HFFc6 (cell line): ENCODE measurements around the gene EPS15. TPM values are rescaled to one million over a fixed set of nuclear protein-coding genes. Genes with fewer than 3 reads are reported as not detected.

Experiments
- DNase-seq: peaks from one replicate; pipeline ENCODE4 v3.0.0-alpha.2; 2018
- H3K27ac Mint-ChIP-seq: 2 replicates; pipeline ENCODE4 v1.8.0; 2020; ENCODE audit warnings: mild to moderate bottlenecking, mixed read lengths
- H3K27me3 Mint-ChIP-seq: 2 replicates; pipeline ENCODE4 v1.8.0; 2021; ENCODE audit warnings: mild to moderate bottlenecking, moderate library complexity, mixed read lengths; ENCODE audit not compliant: insufficient read depth
- H3K36me3 Mint-ChIP-seq: 2 replicates; pipeline ENCODE4 v1.8.0; 2021; ENCODE audit warnings: low read depth, mixed read lengths
- H3K4me1 Mint-ChIP-seq: 2 replicates; pipeline ENCODE4 v1.8.0; 2020; ENCODE audit warnings: low read depth, mixed read lengths
- H3K4me3 Mint-ChIP-seq: 2 replicates; pipeline ENCODE4 v1.8.0; 2020; ENCODE audit warnings: mild to moderate bottlenecking, moderate library complexity, mixed read lengths
- H3K9me3 Mint-ChIP-seq: 2 replicates; pipeline ENCODE4 v1.8.0; 2020; ENCODE audit warnings: mild to moderate bottlenecking, mixed read lengths
- total RNA-seq, 6 experiments: library from RNA; stranded (reverse); fragmentation: NEBNext Ultra II Directional; extraction: Animal tissue kit (Norgen Biotek cat#: 25700); gene quantifications; 2 replicates in 1 of 6; 3 replicates in 5 of 6; pipeline ENCODE4 v1.2.3, GENCODE V29; 2021
- TF ChIP-seq, protein P1 (sequence below): fragments of 200-600 bp; sonication (generic); IDR thresholded peaks from 2 replicates; pipeline ENCODE4 v1.5.0; 2021; ENCODE audit warnings: antibody characterized with exemption, mild to moderate bottlenecking

Gene EPS15
- total RNA-seq, 6 experiments from 2014 or later: 45.2 to 55.7 (median 49.6) TPM

DNA sequence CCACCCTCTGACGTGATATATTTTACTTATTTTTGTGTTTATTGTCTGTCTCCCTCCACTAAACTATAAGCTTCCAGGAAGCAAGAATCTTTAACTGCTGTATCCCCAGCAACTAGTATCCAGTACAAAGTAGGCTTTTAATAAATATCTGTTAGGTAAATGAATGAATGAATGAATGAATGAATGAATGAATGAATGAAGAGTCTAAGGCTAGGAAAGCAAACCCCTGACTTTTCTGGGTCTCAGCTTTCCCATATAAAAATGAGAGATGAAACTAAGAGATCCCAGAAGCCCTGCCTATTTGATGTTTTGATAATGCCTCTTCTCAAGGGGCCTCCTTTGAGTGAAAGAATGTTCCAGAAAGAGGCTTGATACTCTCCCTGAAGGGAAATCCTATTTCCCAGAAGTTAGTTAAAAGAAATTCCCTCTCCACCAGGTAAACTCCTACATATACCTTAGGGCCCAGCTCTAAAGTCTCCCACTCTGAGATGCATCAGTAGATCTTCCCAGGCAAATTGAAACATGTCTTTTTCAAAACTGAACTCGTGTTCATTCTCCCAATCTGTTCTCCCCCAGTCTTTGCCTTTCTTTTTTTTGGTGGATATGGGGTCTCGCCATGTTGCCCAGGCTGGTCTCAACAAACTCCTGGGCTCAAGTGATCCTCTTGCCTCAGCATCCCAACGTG, 196.5 kb downstream of the EPS15 start:
- no peak overlapping the region for H3K27ac Mint-ChIP-seq
- peaks cover 4% of the 10 kb centered on the region; the same call in 1 of the 2 replicates for H3K4me1 Mint-ChIP-seq
- H3K9me3 Mint-ChIP-seq: no peaks in the 10 kb centered on the region
- DNase-seq: no peak
- H3K4me3 Mint-ChIP-seq: no peak overlapping the region
- no peaks in the 10 kb centered on the region for H3K36me3 Mint-ChIP-seq
- H3K27me3 Mint-ChIP-seq: peaks cover 11% of the 10 kb centered on the region
- TF ChIP-seq, protein P1, sequence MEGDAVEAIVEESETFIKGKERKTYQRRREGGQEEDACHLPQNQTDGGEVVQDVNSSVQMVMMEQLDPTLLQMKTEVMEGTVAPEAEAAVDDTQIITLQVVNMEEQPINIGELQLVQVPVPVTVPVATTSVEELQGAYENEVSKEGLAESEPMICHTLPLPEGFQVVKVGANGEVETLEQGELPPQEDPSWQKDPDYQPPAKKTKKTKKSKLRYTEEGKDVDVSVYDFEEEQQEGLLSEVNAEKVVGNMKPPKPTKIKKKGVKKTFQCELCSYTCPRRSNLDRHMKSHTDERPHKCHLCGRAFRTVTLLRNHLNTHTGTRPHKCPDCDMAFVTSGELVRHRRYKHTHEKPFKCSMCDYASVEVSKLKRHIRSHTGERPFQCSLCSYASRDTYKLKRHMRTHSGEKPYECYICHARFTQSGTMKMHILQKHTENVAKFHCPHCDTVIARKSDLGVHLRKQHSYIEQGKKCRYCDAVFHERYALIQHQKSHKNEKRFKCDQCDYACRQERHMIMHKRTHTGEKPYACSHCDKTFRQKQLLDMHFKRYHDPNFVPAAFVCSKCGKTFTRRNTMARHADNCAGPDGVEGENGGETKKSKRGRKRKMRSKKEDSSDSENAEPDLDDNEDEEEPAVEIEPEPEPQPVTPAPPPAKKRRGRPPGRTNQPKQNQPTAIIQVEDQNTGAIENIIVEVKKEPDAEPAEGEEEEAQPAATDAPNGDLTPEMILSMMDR: no peak

DNA sequence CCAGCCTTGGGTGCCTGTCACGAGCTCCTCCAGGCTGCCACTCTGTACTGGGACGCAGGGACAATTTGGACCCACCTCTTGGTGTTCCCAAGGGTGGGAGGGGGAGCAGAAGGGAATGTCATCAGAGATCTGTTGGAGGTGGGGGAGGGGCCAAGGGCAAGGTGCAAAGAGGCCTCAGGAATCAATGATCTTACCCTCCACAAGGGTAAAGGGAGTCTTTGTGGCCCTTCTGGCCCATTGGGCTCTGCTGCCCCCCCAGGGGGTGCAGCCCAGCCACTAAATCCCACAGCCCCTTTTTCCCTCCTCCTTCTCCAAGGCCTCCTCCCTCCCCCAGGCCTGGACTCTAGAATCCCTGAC, 197.2 kb downstream of the EPS15 start:
- Mint-ChIP-seq H3K36me3 (no peaks in the 10 kb centered on the region), H3K27me3 (peaks cover 13% of the 10 kb centered on the region), H3K4me3 (no peak overlapping the region), H3K27ac (no peak overlapping the region), H3K9me3 (no peaks in the 10 kb centered on the region), H3K4me1 (no peaks in the 10 kb centered on the region)
- DNase-seq: no peak
- TF ChIP-seq, protein P1: no peak

DNA sequence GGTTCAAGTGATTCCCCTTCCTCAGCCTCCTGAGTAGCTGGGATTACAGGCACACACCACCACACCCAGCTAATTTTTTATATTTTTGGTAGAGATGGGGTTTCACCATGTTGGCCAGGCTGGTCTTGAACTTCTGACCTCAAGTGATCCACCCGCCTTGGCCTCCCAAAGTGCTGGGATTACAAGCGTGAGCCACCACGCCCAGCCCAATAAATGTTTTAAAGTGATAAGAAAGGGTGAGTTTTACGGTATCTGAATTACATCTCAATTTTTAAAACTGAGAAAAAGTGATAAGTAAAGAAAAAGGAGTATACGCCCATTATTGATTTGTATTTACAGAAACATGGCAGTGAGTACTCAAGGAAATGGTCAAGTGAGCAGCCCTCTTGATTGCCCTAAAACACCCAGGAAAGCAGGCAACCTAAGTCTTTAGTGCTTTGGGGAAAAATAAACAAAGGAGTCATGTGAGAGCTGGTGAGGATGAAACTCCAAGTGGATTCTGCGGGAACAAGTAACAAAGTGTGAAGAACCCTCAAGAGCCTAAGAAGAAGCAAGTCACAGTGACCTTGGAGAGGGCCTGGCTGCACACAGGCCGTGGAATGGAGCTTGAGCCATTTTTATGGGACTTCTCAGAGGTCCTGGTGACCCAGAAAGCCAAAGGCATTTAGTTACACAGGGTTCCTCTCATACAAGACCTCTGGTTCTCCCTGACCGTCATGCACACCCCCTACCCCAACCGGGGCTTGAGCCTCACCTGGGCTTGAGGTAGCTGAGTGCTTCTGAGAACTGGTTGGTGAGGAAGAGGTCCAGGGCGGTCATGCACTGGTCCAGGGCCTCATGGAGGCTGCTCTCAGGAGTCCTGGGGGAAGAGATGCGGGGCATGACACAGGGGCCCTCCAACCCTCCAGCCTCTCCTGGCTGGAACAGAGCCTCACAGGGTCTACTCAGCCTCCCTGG, 197.8 kb downstream of the EPS15 start:
- no peak overlapping the region for H3K4me3 Mint-ChIP-seq
- TF ChIP-seq, protein P1: no peak
- no peaks in the 10 kb centered on the region for H3K4me1 Mint-ChIP-seq
- no peaks in the 10 kb centered on the region for H3K9me3 Mint-ChIP-seq
- H3K27ac Mint-ChIP-seq: no peak overlapping the region
- DNase-seq: no peak
- H3K36me3 Mint-ChIP-seq: no peaks in the 10 kb centered on the region
- peaks cover 13% of the 10 kb centered on the region for H3K27me3 Mint-ChIP-seq

DNA sequence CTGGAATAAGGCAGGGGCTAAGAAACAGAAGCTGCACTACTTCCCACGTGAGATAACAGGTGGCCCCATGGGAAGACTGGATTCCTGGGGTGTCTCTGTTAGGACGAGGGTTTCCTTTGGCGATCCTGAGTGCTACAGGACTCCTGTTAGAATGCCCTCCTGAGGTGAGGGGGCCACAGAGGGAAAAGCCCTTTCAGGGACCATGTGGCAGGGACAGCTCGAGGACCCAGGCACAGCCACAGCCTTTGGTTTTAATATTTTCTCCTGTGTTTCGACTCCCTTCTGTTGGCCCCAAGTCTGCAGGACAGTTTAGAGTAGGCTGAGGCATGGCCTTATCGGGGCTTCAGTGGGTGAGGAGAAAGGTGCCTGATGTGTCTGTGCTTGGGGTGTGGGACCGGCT, 201.3 kb downstream of the EPS15 start:
- Mint-ChIP-seq H3K27ac (no peak overlapping the region), H3K9me3 (no peaks in the 10 kb centered on the region), H3K36me3 (no peaks in the 10 kb centered on the region), H3K4me1 (peaks cover 28% of the 10 kb centered on the region), H3K27me3 (peaks cover 5% of the 10 kb centered on the region), H3K4me3 (no peak overlapping the region)
- TF ChIP-seq, protein P1: no peak
- no peak for DNase-seq

DNA sequence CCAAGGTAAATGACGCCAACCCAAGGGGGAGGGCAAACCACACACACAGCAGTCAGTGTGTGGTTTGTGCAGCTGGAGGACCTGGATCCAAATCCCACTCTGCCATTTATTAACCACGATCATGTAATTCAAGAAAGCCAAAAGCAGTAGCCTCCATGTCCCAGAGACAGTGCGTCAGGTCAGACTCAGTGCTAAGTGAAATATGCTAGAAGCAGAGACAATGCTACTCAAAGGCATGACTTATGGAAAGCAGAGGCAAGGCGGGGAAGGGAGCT, 202.3 kb downstream of the EPS15 start:
- H3K4me1 Mint-ChIP-seq: peaks cover 28% of the 10 kb centered on the region
- TF ChIP-seq, protein P1: no peak
- H3K4me3 Mint-ChIP-seq: no peak overlapping the region
- peaks cover 3% of the 10 kb centered on the region for H3K27me3 Mint-ChIP-seq
- H3K27ac Mint-ChIP-seq: no peak overlapping the region
- H3K36me3 Mint-ChIP-seq: no peaks in the 10 kb centered on the region
- DNase-seq: no peak
- no peaks in the 10 kb centered on the region for H3K9me3 Mint-ChIP-seq
